ENCODE measurements around the gene SLC1A4.

DNA sequence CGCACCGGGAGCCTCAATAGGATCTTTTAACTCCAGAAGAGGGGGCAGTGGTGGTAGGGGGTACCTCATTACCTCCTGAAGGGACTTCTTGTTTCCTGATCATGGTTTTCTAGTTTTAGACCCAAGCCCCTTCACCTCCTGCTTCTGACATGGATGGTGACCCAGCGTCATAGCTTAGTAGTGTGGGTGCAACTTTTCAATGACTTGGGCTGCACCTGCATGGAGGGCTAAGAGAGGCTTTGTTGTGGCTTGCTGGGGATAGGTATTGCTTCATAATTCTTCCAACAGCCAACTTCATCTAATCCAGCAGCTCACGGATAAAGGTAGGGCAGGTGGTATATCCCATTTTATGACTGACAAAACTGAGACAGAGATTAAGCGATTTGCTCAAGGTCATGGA lies 3.0 kb downstream of the SLC1A4 start:
- TF ChIP-seq POLR2A (IDR thresholded peaks at IDR 0.05; ENCODE audit: low read depth, low read length) (no peak), POLR2AphosphoS5 (IDR thresholded peaks at IDR 0.05; ENCODE audit: low read depth, low read length) (no peak), TAF1 (IDR thresholded peaks at IDR 0.05; ENCODE audit: low read depth, low read length) (no peak)
